ENCODE results near the gene MYLK. TPM values are rescaled to one million over a fixed set of nuclear protein-coding genes. Genes with fewer than 3 reads are reported as not detected.
"Not testable (repeated sequence)": the region's sequence is repeated elsewhere in the genome, so short reads cannot be mapped to it uniquely, and the experiment has no call there.

MYLK gene
- total and polyA plus RNA-seq, 3 experiments from 2014 or later, result 0.09 to 0.10 TPM; not detected in 1

DNA sequence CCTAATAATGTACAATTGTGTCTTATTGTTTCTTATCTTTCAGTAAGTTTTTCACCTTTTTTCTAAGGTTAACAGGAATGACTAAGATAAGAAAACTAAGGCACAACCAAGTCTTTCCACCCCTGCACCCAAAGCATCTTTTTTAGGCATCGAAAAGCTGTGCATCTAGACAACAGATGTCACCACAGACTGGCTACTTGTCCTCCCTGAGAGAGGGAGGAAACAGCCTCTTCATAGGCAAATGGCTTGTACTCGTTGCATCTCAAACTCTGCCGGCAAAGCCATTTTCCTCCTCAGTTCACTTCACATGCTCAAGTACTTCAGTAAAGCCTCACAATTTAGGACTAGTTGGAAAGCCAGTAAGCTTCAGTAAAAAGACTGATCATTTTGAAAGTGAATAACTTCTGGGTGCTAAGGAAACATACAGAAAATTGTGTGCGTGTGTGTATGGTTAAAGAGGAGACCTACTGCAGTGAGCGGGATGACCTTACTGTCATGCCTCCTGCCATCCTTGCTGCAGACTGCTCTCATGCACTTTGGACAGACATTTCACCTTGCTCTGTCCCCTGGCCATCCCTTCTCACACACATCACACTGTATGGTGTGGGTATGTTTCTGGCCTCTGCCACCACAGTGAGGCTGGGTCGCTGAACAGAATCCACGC is 262.8 kb downstream of the MYLK start:
- Mint-ChIP-seq H3K9me3 (no peaks in the 10 kb centered on the region), H3K27ac (peak overlapping the region in 1 of 8 donors; percentile 27), H3K4me1 (no peaks in the 10 kb centered on the region), H3K36me3 (no peaks in the 10 kb centered on the region), H3K27me3 (peaks cover 2% of the 10 kb centered on the region in 2 donors), H3K4me3 (no peak overlapping the region)
- no peak for DNase-seq
- CTCF ChIA-PET, result no interaction called here
- H3K4me1 ChIP-seq (ENCODE audit: insufficient read depth, low read length), result no peaks in the 10 kb centered on the region
- no peaks in the 10 kb centered on the region for H3K36me3 ChIP-seq (ENCODE audit: insufficient read depth, low read length)
- H3K4me3 ChIP-seq (ENCODE audit: low read length), result no peak overlapping the region
- POLR2A ChIA-PET, result no interaction called here
- no peaks in the 10 kb centered on the region for H3K9me3 ChIP-seq (ENCODE audit: low read length)
- no peaks in the 10 kb centered on the region for H3K27me3 ChIP-seq (ENCODE audit: insufficient read depth, low read length, poor library complexity, severe bottlenecking)
- H3K27ac ChIP-seq (ENCODE audit: low read depth, low read length), result no peak overlapping the region

DNA sequence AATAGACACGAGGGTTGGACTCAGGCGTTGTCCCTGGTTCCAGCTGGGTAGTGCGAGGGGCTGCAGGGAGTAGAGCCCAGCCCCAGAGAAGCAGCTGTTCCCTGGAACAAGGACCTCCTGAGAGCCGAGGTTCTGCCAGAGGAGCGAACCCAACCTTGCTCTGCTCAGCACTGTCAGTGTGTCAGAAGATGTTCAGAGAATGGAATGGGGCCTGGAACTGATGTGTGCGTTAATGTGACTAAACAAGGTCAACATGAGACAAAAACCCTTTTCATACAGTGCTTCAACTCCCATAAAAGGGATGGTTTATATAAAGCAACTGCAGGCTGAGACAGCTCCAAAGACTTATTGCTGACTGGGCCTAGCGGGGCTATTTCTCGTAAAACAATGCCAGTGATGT is 263.8 kb downstream of the MYLK start:
- H3K27me3 ChIP-seq (ENCODE audit: insufficient read depth, low read length, poor library complexity, severe bottlenecking), result no peaks in the 10 kb centered on the region
- H3K27ac ChIP-seq (ENCODE audit: low read depth, low read length), result no peak overlapping the region
- no peak overlapping the region for H3K4me3 ChIP-seq (ENCODE audit: low read length)
- Mint-ChIP-seq H3K4me1 (no peaks in the 10 kb centered on the region), H3K27me3 (peaks cover 2% of the 10 kb centered on the region in 2 donors), H3K9me3 (no peaks in the 10 kb centered on the region), H3K27ac (peak overlapping the region in 1 of 8 donors; percentile 14), H3K36me3 (no peaks in the 10 kb centered on the region), H3K4me3 (no peak overlapping the region)
- POLR2A ChIA-PET, result no interaction called here
- H3K9me3 ChIP-seq (ENCODE audit: low read length), result no peaks in the 10 kb centered on the region
- DNase-seq, result no peak
- no peaks in the 10 kb centered on the region for H3K4me1 ChIP-seq (ENCODE audit: insufficient read depth, low read length)
- H3K36me3 ChIP-seq (ENCODE audit: insufficient read depth, low read length), result no peaks in the 10 kb centered on the region
- CTCF ChIA-PET, result no interaction called here

DNA sequence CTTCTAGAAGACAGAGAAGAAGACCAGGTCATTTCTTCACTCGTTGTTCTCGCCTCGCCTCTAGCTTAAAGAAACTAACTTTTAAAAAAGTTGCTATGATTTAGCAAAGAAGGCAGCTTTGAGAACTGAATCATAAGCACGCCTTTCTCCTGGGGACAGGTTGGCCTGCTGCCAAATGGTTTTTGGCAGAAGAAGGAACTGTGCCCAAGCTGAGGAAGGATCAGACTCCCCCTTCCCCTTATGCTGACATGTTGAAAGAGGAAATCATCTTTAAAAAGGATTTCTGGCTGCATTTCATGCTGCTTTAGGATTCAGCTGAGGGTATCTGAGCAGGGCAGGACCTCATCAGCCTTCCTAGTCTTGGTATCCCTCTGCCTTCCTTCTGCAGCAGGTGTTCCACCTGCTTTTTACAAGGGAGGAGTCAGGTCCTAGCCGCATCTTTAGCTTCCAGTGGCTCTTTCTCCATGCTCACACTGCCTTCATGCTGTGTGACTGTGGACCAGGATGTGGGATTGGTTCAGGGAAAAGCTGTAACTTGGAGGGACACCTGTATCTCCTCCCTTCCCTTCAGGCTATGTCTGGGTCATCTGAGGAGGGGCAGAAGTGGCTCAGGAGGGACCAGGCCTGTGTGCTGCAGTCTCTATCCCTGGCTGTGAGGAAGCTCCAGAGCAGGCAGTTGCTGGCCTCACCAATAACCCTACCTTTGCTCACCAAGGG is 265.2 kb downstream of the MYLK start:
- no peaks in the 10 kb centered on the region for H3K27me3 Mint-ChIP-seq
- CTCF ChIA-PET, result no interaction called here
- POLR2A ChIA-PET, result no interaction called here

DNA sequence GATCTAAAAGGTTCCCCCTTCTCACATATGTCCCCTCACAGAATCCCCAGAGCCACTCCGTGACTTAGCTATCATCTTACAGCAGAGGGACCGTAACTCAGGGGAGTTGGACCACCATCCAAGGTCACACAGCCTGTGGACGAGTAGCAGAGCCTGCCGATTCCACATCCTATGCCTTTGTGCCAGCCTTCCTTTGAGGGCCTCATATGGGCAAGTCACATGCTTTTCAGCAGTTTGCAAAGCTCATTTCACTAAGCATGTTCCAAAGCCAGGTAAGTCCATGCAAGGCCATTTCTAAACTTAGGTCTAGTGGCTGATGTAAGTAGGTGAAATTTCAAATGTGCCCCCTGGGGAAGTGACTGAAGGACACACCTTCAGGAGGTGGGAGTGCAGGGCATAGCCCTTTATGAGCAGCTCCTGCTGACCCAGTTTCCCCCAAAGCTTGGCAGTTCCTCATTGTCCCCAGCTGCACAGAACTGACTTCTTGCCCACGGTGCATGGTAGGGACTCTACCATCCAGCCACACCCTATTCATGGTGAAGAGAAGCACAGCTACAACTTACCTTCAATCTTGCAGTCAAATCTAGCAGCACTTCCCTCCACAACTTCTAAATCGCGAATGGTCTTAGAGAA is 265.9 kb downstream of the MYLK start:
- DNase-seq, result no peak
- H3K9me3 ChIP-seq (ENCODE audit: low read length), result no peaks in the 10 kb centered on the region
- no peak overlapping the region for H3K27ac ChIP-seq (ENCODE audit: low read depth, low read length)
- no peaks in the 10 kb centered on the region for H3K4me1 ChIP-seq (ENCODE audit: insufficient read depth, low read length)
- no peak overlapping the region for H3K4me3 ChIP-seq (ENCODE audit: low read length)
- Mint-ChIP-seq H3K36me3 (peaks cover 2 to 7% (median 4%) of the 10 kb centered on the region in 3 donors), H3K27me3 (no peaks in the 10 kb centered on the region), H3K4me3 (no peak overlapping the region), H3K9me3 (no peaks in the 10 kb centered on the region), H3K27ac (no peak overlapping the region), H3K4me1 (no peaks in the 10 kb centered on the region)
- H3K27me3 ChIP-seq (ENCODE audit: insufficient read depth, low read length, poor library complexity, severe bottlenecking), result no peaks in the 10 kb centered on the region
- ChIA-PET CTCF (no interaction called here), POLR2A (no interaction called here)
- no peaks in the 10 kb centered on the region for H3K36me3 ChIP-seq (ENCODE audit: insufficient read depth, low read length)

More for the DNA sequence above, 265.2 kb downstream of the MYLK start:
- no peak for DNase-seq
- Mint-ChIP-seq H3K27ac (no peak overlapping the region), H3K9me3 (no peaks in the 10 kb centered on the region), H3K4me1 (no peaks in the 10 kb centered on the region), H3K4me3 (no peak overlapping the region), H3K36me3 (peaks cover 0 to 2% (median 2%) of the 10 kb centered on the region in 3 donors)
- Histone ChIP-seq H3K4me1 (ENCODE audit: insufficient read depth, low read length) (no peaks in the 10 kb centered on the region), H3K27me3 (ENCODE audit: insufficient read depth, low read length, poor library complexity, severe bottlenecking) (no peaks in the 10 kb centered on the region), H3K36me3 (ENCODE audit: insufficient read depth, low read length) (no peaks in the 10 kb centered on the region), H3K27ac (ENCODE audit: low read depth, low read length) (no peak overlapping the region), H3K9me3 (ENCODE audit: low read length) (no peaks in the 10 kb centered on the region), H3K4me3 (ENCODE audit: low read length) (no peak overlapping the region)

DNA sequence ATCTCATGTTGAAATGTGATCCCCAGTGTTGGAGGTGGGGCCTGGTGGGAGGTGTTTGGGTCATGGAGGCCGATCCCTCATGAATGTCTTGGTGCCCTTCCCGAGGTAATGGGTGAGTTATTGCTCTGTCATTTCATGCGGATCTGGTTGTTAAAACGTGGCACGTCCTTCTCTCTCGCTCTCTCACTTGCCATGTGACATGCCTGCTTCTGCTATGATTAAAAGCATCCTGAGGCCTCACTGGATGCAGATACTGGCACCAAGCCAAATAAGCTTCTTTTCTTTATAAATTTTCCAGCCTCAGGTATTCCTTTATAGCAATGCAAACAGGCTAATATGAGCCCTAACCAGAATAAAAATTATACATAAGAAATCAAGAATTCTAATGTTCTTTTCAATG is 267.5 kb downstream of the MYLK start:
- Mint-ChIP-seq H3K36me3 (peaks cover 2 to 20% (median 4%) of the 10 kb centered on the region in 3 donors), H3K9me3 (no peaks in the 10 kb centered on the region), H3K4me1 (no peaks in the 10 kb centered on the region), H3K27me3 (no peaks in the 10 kb centered on the region), H3K4me3 (no peak overlapping the region), H3K27ac (peak overlapping the region in 1 of 8 donors; percentile 68)
- DNase-seq, result no peak
- Histone ChIP-seq H3K27ac (ENCODE audit: low read depth, low read length) (no peak overlapping the region), H3K4me1 (ENCODE audit: insufficient read depth, low read length) (no peaks in the 10 kb centered on the region), H3K9me3 (ENCODE audit: low read length) (no peaks in the 10 kb centered on the region), H3K4me3 (ENCODE audit: low read length) (no peak overlapping the region), H3K36me3 (ENCODE audit: insufficient read depth, low read length) (no peaks in the 10 kb centered on the region), H3K27me3 (ENCODE audit: insufficient read depth, low read length, poor library complexity, severe bottlenecking) (no peaks in the 10 kb centered on the region)
- ChIA-PET POLR2A (no interaction called here), CTCF (no interaction called here)

DNA sequence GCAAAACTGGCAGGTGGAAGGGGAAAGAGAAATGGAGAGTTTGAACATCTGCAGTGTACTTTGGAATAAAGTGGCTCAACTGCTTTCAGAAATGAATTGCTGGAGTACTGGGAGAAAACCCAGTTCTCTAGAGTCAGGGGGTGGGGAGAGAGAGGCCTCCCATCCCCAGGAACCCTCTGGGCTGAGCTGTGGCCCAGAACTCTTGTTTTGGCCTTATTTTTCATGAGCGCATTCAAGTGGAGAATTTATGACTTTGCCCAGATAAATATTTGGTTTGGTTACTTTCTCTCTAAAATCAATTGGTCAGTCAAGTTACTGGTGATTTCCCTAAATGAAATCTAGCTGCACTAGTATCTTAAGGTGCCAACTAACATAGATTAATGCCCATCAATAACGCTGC is 270.6 kb downstream of the MYLK start:
- no peaks in the 10 kb centered on the region for H3K36me3 ChIP-seq (ENCODE audit: insufficient read depth, low read length)
- H3K4me1 ChIP-seq (ENCODE audit: insufficient read depth, low read length), result no peaks in the 10 kb centered on the region
- H3K27ac ChIP-seq (ENCODE audit: low read depth, low read length), result no peak overlapping the region
- H3K9me3 Mint-ChIP-seq, result no peaks in the 10 kb centered on the region
- H3K27me3 Mint-ChIP-seq, result no peaks in the 10 kb centered on the region
- peaks cover 4 to 24% (median 5%) of the 10 kb centered on the region in 3 donors for H3K36me3 Mint-ChIP-seq
- no peak overlapping the region for H3K4me3 Mint-ChIP-seq
- CTCF ChIA-PET, result no interaction called here
- no peaks in the 10 kb centered on the region for H3K27me3 ChIP-seq (ENCODE audit: insufficient read depth, low read length, poor library complexity, severe bottlenecking)
- H3K27ac Mint-ChIP-seq, result no peak overlapping the region
- H3K4me1 Mint-ChIP-seq, result peaks cover 0 to 7% (median 4%) of the 10 kb centered on the region in 3 donors
- DNase-seq, result no peak
- no peaks in the 10 kb centered on the region for H3K9me3 ChIP-seq (ENCODE audit: low read length)
- POLR2A ChIA-PET, result no interaction called here
- H3K4me3 ChIP-seq (ENCODE audit: low read length), result no peak overlapping the region

DNA sequence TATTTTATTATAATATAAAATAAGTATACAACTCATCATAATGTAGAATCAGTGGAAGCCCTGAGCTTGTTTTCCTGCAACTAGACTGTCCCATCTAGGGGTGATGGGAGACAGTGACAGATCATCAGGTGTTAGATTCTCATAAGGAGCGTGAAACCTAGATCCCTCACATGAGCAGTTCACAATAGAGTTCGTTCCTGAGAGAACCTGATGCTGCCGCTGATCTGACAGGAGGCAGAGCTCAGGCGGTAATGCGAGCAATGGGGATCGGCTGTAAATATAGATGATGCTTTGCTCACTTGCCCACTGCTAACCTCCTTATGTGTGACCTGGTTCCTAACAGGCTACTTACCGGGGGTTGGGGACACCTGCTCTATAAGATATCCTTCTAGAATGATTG is 272.5 kb downstream of the MYLK start:
- DNase-seq; H3K27ac Mint-ChIP-seq; H3K27me3 Mint-ChIP-seq; POLR2A ChIA-PET; CTCF ChIA-PET; H3K9me3 ChIP-seq (ENCODE audit: low read length); H3K4me3 ChIP-seq (ENCODE audit: low read length); H3K4me3 Mint-ChIP-seq; H3K36me3 ChIP-seq (ENCODE audit: insufficient read depth, low read length); H3K27me3 ChIP-seq (ENCODE audit: insufficient read depth, low read length, poor library complexity, severe bottlenecking); H3K4me1 Mint-ChIP-seq; H3K9me3 Mint-ChIP-seq; H3K4me1 ChIP-seq (ENCODE audit: insufficient read depth, low read length); H3K27ac ChIP-seq (ENCODE audit: low read depth, low read length): not testable (repeated sequence)
- H3K36me3 Mint-ChIP-seq, result peaks cover 4 to 24% (median 5%) of the 10 kb centered on the region in 3 donors

DNA sequence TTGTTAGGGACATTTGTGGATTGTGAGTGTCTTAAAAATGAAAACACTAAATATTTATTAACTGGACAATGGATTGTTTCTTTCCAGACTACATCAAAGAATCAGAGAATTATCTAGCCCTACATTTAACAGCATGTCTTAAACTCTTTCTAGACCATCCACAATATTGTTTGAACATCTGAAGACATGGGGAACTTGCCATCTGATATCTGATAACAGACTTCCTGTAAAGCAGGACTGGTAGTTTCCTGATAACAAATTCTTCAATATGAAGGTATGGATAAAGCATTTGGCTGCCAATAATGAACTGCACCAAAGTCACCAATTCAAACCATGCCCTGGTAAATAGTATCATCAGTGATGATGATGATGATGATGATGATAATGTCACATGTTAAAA is 273.1 kb downstream of the MYLK start:
- no peak for DNase-seq
- H3K4me3 ChIP-seq (ENCODE audit: low read length), result no peak overlapping the region
- Mint-ChIP-seq H3K4me3 (no peak overlapping the region), H3K9me3 (no peaks in the 10 kb centered on the region), H3K27ac (no peak overlapping the region), H3K36me3 (peaks cover 4 to 24% (median 5%) of the 10 kb centered on the region in 3 donors), H3K27me3 (no peaks in the 10 kb centered on the region), H3K4me1 (peaks cover 2 to 8% (median 7%) of the 10 kb centered on the region in 3 donors)
- H3K36me3 ChIP-seq (ENCODE audit: insufficient read depth, low read length), result no peaks in the 10 kb centered on the region
- ChIA-PET CTCF (no interaction called here), POLR2A (no interaction called here)
- no peaks in the 10 kb centered on the region for H3K27me3 ChIP-seq (ENCODE audit: insufficient read depth, low read length, poor library complexity, severe bottlenecking)
- H3K9me3 ChIP-seq (ENCODE audit: low read length), result no peaks in the 10 kb centered on the region
- no peaks in the 10 kb centered on the region for H3K4me1 ChIP-seq (ENCODE audit: insufficient read depth, low read length)
- H3K27ac ChIP-seq (ENCODE audit: low read depth, low read length), result no peak overlapping the region
